Astrocyte of the cerebellum (primary cell): ENCODE data around the gene ARFRP1.

Experiments used
- DNase-seq: peaks from one replicate; pipeline ENCODE4 v3.0.0-alpha.2; 2011; ENCODE audit warnings: low read depth
- H3K4me3 ChIP-seq: 2 replicates; pipeline ENCODE4 v1.5.1; 2011; ENCODE audit warnings: mild to moderate bottlenecking, low read depth, low read length, moderate library complexity
- in situ Hi-C: cut with HindIII; loops from 2 replicates; pipeline ENCODE4 v1.10.0; 2017; ENCODE audit warnings: low sequenced_read_pairs
- TF ChIP-seq, protein P1 (sequence below): IDR thresholded peaks from 2 replicates; pipeline ENCODE4 v1.5.1; 2012; ENCODE audit warnings: low read length, low read depth, moderate library complexity, mild to moderate bottlenecking; ENCODE audit errors: missing control alignments

Gene ARFRP1

DNA sequence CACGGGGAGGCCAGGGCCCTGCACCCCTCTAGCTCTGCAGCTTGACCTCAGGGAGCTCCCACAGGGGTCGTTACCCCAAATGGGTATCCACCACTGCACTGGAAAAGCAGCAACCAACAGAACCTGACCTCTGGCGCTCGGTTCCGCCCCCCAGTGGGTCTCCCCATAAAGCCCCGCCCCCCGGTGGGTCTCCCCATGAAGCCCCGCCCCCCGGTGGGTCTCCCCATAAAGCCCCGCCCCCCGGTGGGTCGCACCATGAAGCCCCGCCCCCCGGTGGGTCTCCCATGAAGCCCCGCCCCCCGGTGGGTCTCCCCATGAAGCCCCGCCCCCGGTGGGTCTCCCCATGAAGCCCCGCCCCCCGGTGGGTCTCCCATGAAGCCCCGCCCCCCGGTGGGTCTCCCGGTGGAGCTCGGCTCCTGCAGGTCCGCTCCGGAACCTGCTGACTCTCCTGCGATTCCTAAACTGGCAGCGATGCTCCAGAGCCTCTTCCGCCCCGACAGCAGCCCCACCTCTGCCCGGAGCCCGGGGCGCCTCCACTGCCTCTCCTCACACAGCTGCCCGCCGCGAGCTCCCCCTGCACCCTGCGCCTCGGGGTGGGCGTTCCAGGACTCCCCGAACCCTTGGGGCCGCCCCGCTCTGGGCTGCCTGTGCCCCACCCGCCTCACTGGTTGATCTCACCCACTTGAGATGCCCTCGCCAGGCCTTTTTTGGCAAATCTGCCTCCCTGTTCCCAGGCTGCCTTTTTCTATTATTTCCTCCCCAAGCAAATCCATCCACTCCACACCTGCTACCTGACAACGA is 43.9 kb upstream of the ARFRP1 start:
- no peak for DNase-seq
- in situ Hi-C loops = no loop called here
- TF ChIP-seq, protein P1, sequence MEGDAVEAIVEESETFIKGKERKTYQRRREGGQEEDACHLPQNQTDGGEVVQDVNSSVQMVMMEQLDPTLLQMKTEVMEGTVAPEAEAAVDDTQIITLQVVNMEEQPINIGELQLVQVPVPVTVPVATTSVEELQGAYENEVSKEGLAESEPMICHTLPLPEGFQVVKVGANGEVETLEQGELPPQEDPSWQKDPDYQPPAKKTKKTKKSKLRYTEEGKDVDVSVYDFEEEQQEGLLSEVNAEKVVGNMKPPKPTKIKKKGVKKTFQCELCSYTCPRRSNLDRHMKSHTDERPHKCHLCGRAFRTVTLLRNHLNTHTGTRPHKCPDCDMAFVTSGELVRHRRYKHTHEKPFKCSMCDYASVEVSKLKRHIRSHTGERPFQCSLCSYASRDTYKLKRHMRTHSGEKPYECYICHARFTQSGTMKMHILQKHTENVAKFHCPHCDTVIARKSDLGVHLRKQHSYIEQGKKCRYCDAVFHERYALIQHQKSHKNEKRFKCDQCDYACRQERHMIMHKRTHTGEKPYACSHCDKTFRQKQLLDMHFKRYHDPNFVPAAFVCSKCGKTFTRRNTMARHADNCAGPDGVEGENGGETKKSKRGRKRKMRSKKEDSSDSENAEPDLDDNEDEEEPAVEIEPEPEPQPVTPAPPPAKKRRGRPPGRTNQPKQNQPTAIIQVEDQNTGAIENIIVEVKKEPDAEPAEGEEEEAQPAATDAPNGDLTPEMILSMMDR = no peak
- no peak overlapping the region for H3K4me3 ChIP-seq

DNA sequence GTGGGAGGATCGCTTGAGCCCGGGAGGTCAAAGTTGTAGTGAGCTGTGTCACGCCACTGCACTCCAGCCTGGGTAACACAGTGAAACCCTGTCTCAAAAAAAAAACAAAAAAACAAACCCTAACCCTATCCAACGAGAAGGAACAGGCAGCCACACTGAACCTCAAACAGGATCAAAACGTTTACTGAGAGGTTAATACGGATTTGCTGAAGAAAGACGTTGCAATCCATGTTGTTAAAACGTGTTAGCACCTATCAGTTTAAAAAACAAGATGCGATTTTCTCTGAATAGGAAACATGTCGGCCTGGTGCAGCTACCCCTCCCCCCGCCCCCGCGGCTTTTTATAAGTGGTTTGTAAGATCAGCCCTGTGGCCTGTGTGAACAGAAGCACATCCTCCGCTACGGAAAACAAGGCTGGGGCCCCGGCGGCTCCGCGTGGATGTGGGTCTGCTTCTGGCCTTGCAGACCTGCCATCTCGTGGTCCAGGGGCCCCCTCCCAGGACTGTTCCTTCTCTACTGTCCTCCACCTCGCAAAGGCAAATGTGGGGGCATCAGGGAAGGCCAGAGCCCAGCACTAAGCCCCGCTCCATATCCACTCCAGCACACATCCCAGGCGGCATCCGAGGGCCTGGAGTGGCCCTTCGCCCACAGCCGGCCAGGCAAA is 43.2 kb upstream of the ARFRP1 start:
- no peak for DNase-seq
- TF ChIP-seq, protein P1 = no peak
- in situ Hi-C loops = no loop called here

DNA sequence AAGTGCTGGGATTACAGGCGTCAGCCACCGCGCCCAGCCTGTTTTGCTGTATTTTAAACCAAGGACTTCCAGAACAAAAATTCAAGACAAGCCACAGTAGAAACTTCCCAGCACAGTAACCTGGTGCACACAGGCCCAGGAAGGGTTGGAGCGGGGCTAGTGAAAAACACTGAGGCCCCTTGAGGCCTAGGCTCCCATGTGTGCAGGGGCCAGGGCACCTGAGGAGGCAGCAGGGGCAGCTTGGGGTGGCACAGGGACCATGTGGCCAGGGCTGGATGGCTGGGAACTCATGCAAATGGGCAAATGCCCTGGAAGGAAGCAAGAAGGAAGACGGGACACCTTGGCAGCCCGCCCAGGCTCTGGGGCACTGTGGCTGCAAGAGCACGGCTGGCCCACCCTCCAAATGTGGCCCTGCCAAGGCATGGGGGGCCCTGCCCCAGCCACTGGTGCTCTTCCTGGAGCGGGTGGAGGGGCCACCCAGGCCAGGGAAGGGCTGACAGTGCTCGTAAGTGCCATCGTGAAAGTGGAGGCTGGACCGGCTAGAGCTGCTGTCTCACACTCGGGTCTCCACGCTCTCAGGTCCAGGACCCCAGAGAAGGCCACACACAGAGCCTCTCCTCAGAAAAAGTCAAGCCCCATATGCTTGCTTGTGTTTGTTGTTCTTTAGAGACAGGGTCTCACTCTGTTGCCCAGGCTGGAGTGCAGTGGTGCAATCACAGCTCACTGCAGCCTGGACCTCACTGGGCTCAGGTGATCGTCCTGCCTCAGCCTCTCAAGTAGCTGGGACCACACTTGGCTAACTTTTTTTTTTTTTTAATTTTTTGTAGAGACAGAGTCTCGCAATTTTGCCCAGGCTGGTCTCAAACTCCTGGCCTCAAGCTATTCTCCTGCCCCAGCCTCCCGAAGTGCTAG is 42.1 kb upstream of the ARFRP1 start:
- no peak overlapping the region for H3K4me3 ChIP-seq
- in situ Hi-C loops = no loop called here

More for the DNA sequence above, 43.2 kb upstream of the ARFRP1 start:
- H3K4me3 ChIP-seq = no peak overlapping the region

DNA sequence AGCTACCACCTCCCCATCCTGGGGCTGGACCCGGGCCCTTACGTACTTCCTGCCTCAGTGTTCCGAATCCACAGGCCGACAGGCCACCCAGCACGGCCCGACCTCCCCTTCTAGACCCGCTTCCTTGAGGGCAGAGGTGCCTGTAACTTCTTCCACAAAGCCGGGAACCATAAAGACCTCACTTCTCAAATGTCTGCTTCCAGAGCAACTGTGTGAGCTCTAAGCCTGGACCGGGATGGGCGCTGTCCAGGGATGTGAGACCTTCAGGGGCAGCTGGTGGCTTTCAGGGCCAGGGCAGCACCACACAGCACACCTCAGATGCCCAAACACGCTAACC is 41.1 kb upstream of the ARFRP1 start:
- DNase-seq = no peak
- in situ Hi-C loops = no loop called here
- TF ChIP-seq, protein P1 = no peak
- no peak overlapping the region for H3K4me3 ChIP-seq

More for the DNA sequence above, 42.1 kb upstream of the ARFRP1 start:
- TF ChIP-seq, protein P1 = no peak
- no peak for DNase-seq

DNA sequence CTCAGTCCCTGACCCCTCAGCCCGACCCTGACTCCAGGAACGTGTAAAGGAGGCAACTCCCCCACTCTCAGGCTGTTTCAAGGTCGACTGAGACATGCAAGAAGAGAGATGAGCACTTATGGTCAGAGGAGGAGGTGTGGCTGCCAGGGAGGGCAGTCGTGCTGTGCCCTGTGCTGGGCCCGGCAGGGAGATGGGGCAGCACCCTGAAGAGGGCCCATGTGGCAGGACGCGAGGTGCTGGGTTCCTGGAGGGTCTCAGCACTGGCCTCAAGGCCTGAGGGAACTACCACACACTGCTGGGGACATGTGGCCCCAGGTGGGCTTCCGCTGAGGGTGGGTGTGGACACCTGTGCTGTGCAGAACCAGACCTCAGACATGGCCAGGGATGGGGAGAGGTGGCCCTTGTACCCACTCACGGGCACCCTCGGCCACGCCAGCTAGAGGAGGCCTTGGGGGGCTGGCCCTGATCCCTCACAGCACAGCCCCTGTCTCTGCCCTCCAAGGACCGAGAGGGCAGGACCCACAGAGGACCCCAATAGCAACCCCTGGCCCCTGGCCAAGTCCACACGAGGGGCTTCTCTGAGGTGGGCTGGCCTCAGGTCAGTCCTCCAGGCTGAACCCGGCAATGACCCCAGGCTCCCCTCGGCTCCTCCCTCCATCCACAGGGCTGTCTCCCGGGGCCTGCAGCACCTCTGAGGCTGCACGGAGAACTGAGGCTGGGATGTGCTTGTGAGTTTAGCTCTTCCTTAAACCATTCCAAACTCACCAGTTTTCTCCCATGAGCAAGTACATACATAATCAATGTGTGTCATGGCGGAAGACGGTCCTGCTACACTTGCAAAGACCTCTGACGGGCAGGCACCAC is 40.5 kb upstream of the ARFRP1 start:
- in situ Hi-C loops = no loop called here
- TF ChIP-seq, protein P1 = no peak
- no peak for DNase-seq
- no peak overlapping the region for H3K4me3 ChIP-seq
